ENCODE measurements around the gene PLPP1. TPM values are rescaled to one million over a fixed set of nuclear protein-coding genes. Genes with fewer than 3 reads are reported as not detected.

Gene PLPP1
- total and polyA plus RNA-seq, 2 of the 8 experiments (the other 6 are each of a cell fraction or from before 2014, with no cell fraction given) = 43.7 to 91.3 TPM

DNA sequence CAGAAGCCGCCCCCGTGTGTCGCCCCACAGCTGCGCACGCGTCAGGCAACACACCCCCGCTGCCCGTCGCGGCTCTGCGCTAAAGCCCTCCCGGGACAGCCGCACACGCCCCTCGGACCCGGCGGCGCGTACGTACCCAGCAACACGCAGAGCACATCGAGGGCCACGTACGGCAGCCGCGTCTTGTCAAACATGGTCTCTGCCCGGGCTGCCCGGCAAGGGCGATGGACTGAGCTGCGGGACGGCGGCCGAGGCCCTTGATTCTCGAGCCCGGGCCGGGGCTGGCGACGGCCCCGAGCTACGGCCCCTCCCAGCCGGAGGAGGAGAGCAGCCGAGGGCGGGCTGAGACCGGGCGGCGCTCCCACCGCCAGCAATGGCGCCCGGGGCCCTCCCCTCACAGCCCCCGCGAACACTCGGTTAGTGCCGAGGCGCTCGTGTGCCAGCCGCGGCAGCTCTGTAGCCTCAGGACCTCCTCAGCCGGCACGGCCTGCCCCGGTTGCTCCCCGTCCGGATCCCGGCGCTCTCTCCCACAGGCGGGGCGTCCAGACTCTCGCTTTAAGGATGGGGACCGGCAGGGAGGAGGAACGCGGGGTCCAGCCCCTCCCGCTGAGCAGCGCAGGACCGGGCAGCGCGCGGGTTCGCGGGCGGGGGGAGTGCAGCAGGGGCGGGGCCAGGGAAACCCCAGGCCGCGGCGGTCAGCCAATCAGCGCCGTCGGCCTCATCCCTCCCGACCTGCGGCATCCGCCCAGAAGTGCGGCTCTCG, at the start of gene PLPP1 (continued):
- TF ChIP-seq RNF2 (IDR thresholded peaks at IDR 0.05; ENCODE audit: borderline replicate concordance, low read depth, low read length, missing control alignments, poor library complexity, severe bottlenecking) (no peak), TAF1 (IDR thresholded peaks at IDR 0.05; ENCODE audit: low read depth, low read length) (peak; percentile 53; the same call in 1 of the 2 replicates), NRF1 (IDR thresholded peaks at IDR 0.05; ENCODE audit: low read depth, low read length) (no peak), TBP (IDR thresholded peaks at IDR 0.05; ENCODE audit: low read depth, low read length) (peak; percentile 73), BCL11A (IDR thresholded peaks at IDR 0.05; ENCODE audit: low read depth in 2 of 2, low read length in 2 of 2) (no peak), CBX5 (IDR thresholded peaks at IDR 0.05; ENCODE audit: low read depth, low read length) (no peak), ASH2L (IDR thresholded peaks at IDR 0.05; ENCODE audit: low read length) (peak; percentile 83), TCF12 (IDR thresholded peaks at IDR 0.05; ENCODE audit: low read depth, low read length) (no peak), GABPA (IDR thresholded peaks at IDR 0.05; ENCODE audit: borderline replicate concordance, insufficient read depth, low read length) (no peak), HDAC2 (IDR thresholded peaks at IDR 0.05; ENCODE audit: borderline replicate concordance in 1 of 2, low read depth in 2 of 2, low read length in 2 of 2) (peak; percentile 20 to 59; a peak in 2 of 4 replicates), CHD1 (IDR thresholded peaks at IDR 0.05; ENCODE audit: low read depth, low read length) (no peak), MAFK (IDR thresholded peaks at IDR 0.05; ENCODE audit: low read depth, low read length) (no peak), RBBP5 (IDR thresholded peaks at IDR 0.05; ENCODE audit: borderline replicate concordance, low read depth, low read length) (peak; percentile 88; the same call in 1 of the 2 replicates), SIN3A (conservative IDR thresholded peaks at IDR 0.05 in 1 of 2, IDR thresholded peaks at IDR 0.05 in 1 of 2; ENCODE audit: low read depth in 1 of 2, low read length in 2 of 2) (peak; percentile 6 to 80; a peak in 1 of 4 replicates), CREB1 (IDR thresholded peaks at IDR 0.05) (no peak), RAD21 (IDR thresholded peaks at IDR 0.05 in 1 of 2, conservative IDR thresholded peaks at IDR 0.05 in 1 of 2; ENCODE audit: low read depth in 2 of 2, low read length in 2 of 2) (no peak; a peak in 1 of 4 replicates), SP4 (IDR thresholded peaks at IDR 0.05; ENCODE audit: low read length) (peak; percentile 46; the same call in 1 of the 2 replicates)
- TF ChIP-seq, protein P1, sequence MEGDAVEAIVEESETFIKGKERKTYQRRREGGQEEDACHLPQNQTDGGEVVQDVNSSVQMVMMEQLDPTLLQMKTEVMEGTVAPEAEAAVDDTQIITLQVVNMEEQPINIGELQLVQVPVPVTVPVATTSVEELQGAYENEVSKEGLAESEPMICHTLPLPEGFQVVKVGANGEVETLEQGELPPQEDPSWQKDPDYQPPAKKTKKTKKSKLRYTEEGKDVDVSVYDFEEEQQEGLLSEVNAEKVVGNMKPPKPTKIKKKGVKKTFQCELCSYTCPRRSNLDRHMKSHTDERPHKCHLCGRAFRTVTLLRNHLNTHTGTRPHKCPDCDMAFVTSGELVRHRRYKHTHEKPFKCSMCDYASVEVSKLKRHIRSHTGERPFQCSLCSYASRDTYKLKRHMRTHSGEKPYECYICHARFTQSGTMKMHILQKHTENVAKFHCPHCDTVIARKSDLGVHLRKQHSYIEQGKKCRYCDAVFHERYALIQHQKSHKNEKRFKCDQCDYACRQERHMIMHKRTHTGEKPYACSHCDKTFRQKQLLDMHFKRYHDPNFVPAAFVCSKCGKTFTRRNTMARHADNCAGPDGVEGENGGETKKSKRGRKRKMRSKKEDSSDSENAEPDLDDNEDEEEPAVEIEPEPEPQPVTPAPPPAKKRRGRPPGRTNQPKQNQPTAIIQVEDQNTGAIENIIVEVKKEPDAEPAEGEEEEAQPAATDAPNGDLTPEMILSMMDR (IDR thresholded peaks at IDR 0.05; ENCODE audit: control extremely low read depth in 1 of 3, insufficient read depth in 1 of 3, low read depth in 1 of 3, low read length in 3 of 3) = no peak; a peak in 1 of 4 replicates
- TF ChIP-seq, protein P2, sequence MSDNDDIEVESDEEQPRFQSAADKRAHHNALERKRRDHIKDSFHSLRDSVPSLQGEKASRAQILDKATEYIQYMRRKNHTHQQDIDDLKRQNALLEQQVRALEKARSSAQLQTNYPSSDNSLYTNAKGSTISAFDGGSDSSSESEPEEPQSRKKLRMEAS (IDR thresholded peaks at IDR 0.05) = 0 out of 2 replicates have a peak, but pooled peaks have one; percentile 40

Measured in H1 (cell line).